ENCODE results near the gene TBC1D1.

Gene TBC1D1

GRCh38 chr4:37927434-37927833 is 36.5 kb downstream of the TBC1D1 start:
- Histone ChIP-seq H3K4me3 (ENCODE audit: low read length) (no peak overlapping the region), H3K27ac (ENCODE audit: low read length) (no peak overlapping the region), H3K36me3 (replicated peaks; ENCODE audit: insufficient read depth, low read length) (no peaks in the 10 kb centered on the region), H2AFZ (ENCODE audit: low read length) (no peak overlapping the region), H3K9ac (ENCODE audit: low read length) (no peak overlapping the region), H3K4me1 (ENCODE audit: low read length) (no peaks in the 10 kb centered on the region), H3F3A (ENCODE audit: insufficient read depth, low read length) (no peaks in the 10 kb centered on the region), H3K27me3 (replicated peaks; ENCODE audit: insufficient read depth, low read length) (no peaks in the 10 kb centered on the region), H3K9me2 (replicated peaks; ENCODE audit: insufficient read depth, low read length) (no peaks in the 10 kb centered on the region), H3K79me2 (ENCODE audit: low read length) (peaks cover 28% of the 10 kb centered on the region), H3K9me3 (replicated peaks; ENCODE audit: insufficient read depth, low read length) (no peaks in the 10 kb centered on the region), H3K4me2 (ENCODE audit: low read depth, low read length) (no peak overlapping the region), H4K20me1 (ENCODE audit: insufficient read depth, low read length) (no peaks in the 10 kb centered on the region)
- no peak for DNase-seq
- TF ChIP-seq EZH2 (optimal IDR thresholded peaks at IDR 0.05; ENCODE audit: low read depth, low read length) (no peak), EZH2phosphoT487 (IDR thresholded peaks at IDR 0.05; ENCODE audit: low read length) (no peak)
- TF ChIP-seq, protein P1, sequence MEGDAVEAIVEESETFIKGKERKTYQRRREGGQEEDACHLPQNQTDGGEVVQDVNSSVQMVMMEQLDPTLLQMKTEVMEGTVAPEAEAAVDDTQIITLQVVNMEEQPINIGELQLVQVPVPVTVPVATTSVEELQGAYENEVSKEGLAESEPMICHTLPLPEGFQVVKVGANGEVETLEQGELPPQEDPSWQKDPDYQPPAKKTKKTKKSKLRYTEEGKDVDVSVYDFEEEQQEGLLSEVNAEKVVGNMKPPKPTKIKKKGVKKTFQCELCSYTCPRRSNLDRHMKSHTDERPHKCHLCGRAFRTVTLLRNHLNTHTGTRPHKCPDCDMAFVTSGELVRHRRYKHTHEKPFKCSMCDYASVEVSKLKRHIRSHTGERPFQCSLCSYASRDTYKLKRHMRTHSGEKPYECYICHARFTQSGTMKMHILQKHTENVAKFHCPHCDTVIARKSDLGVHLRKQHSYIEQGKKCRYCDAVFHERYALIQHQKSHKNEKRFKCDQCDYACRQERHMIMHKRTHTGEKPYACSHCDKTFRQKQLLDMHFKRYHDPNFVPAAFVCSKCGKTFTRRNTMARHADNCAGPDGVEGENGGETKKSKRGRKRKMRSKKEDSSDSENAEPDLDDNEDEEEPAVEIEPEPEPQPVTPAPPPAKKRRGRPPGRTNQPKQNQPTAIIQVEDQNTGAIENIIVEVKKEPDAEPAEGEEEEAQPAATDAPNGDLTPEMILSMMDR (IDR thresholded peaks at IDR 0.05; ENCODE audit: low read length): no peak

DNA sequence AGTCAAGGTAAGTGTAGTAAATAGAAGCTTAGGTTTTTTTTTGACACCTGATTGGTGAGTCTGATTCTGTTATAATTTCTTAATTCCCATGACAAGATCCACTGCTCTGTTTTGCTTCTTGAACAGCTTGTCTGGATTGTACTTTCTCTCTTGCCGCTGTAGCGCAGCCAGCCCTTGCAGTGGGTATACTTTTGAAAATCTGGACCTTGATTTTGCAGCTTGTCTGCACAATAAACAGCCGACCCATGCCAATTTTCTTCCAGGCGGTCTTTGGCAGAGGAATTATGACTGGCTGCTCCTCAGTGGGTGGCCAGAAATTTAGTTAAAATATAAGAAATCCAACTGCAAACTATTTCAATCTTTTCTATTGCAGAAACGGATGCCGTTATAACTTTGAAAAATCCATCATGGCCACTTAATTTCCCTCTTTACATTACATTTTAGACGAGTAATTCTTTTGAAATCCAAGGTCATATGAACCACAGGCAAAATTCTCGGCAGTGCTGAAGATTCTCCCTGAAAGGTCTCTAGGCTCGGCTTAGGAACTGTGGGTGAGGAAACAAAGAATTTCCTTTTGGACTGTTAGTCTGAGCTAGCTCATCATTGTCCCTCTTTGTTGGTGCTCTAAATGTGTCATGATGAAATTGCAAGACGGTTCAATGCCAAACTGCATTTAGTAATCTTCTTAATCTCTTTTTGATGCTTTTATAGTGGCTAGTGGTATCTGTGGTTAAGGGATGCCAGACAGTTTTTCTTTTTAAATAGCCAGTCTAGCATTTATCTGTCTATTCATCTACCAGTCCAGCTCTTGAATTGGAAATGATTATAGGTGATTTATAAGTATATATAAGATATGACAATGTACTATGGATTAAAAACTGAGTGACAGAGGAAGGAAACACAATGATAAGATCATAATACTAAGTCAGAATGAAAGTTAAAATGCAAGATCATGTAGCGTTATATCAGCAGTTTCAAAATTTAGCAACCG is 37.8 kb downstream of the TBC1D1 start:
- Histone ChIP-seq H3K27me3 (replicated peaks; ENCODE audit: insufficient read depth, low read length) (no peaks in the 10 kb centered on the region), H4K20me1 (ENCODE audit: insufficient read depth, low read length) (no peaks in the 10 kb centered on the region), H3K9me2 (replicated peaks; ENCODE audit: insufficient read depth, low read length) (no peaks in the 10 kb centered on the region), H2AFZ (ENCODE audit: low read length) (no peak overlapping the region), H3K9me3 (replicated peaks; ENCODE audit: insufficient read depth, low read length) (no peaks in the 10 kb centered on the region), H3K4me3 (ENCODE audit: low read length) (no peak overlapping the region), H3K4me1 (ENCODE audit: low read length) (no peaks in the 10 kb centered on the region), H3K27ac (ENCODE audit: low read length) (no peak overlapping the region), H3K79me2 (ENCODE audit: low read length) (peaks cover 28% of the 10 kb centered on the region), H3K36me3 (replicated peaks; ENCODE audit: insufficient read depth, low read length) (no peaks in the 10 kb centered on the region), H3F3A (ENCODE audit: insufficient read depth, low read length) (no peaks in the 10 kb centered on the region), H3K4me2 (ENCODE audit: low read depth, low read length) (no peak overlapping the region), H3K9ac (ENCODE audit: low read length) (no peak overlapping the region)
- DNase-seq: no peak
- TF ChIP-seq EZH2phosphoT487 (IDR thresholded peaks at IDR 0.05; ENCODE audit: low read length) (no peak), EZH2 (optimal IDR thresholded peaks at IDR 0.05; ENCODE audit: low read depth, low read length) (no peak)
- TF ChIP-seq, protein P1 (IDR thresholded peaks at IDR 0.05; ENCODE audit: low read length): no peak

GRCh38 chr4:37934096-37934495 is 43.2 kb downstream of the TBC1D1 start:
- no peaks in the 10 kb centered on the region for H3K9me3 ChIP-seq (replicated peaks; ENCODE audit: insufficient read depth, low read length)
- H3K4me3 ChIP-seq (ENCODE audit: low read length): no peak overlapping the region
- TF ChIP-seq EZH2 (optimal IDR thresholded peaks at IDR 0.05; ENCODE audit: low read depth, low read length): no peak
- no peak for TF ChIP-seq EZH2phosphoT487 (IDR thresholded peaks at IDR 0.05; ENCODE audit: low read length)
- TF ChIP-seq, protein P1 (IDR thresholded peaks at IDR 0.05; ENCODE audit: low read length): no peak

More at GRCh38 chr4:37934096-37934495, 43.2 kb downstream of the TBC1D1 start:
- Histone ChIP-seq H4K20me1 (ENCODE audit: insufficient read depth, low read length) (no peaks in the 10 kb centered on the region), H3K27ac (ENCODE audit: low read length) (no peak overlapping the region), H3K27me3 (replicated peaks; ENCODE audit: insufficient read depth, low read length) (no peaks in the 10 kb centered on the region), H3K79me2 (ENCODE audit: low read length) (peaks cover 18% of the 10 kb centered on the region), H3K4me2 (ENCODE audit: low read depth, low read length) (no peak overlapping the region), H3K9me2 (replicated peaks; ENCODE audit: insufficient read depth, low read length) (no peaks in the 10 kb centered on the region), H3F3A (ENCODE audit: insufficient read depth, low read length) (no peaks in the 10 kb centered on the region), H3K9ac (ENCODE audit: low read length) (no peak overlapping the region), H3K4me1 (ENCODE audit: low read length) (no peaks in the 10 kb centered on the region), H3K36me3 (replicated peaks; ENCODE audit: insufficient read depth, low read length) (no peaks in the 10 kb centered on the region), H2AFZ (ENCODE audit: low read length) (no peak overlapping the region)
- DNase-seq: no peak

All from MM.1S (cell line).